ENCODE results near the gene KIAA1328.

Gene KIAA1328

GRCh38 chr18:37230768-37231167, 401.8 kb downstream of the KIAA1328 start:
- DNase-seq, result no peak

DNA sequence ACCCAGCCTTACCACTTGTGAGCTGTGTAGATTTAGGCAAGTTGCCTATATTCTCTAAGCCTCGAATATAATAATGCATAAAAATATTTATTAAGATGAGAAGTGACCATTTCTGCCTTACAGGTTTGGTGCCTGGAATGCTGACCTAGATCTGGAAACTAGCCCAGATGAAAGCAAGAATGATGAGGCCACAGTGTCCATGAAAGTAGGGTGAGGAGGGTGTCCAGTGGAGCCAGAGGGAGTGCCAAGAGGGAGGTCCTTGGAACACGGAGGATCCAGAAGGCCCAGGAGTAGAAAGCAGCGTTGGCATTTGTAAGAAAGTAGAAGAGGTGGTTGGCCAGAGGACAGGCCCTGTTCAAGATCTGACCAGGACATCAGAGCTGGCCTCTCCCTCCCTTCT, 402.3 kb downstream of the KIAA1328 start:
- DNase-seq, result no peak

DNA sequence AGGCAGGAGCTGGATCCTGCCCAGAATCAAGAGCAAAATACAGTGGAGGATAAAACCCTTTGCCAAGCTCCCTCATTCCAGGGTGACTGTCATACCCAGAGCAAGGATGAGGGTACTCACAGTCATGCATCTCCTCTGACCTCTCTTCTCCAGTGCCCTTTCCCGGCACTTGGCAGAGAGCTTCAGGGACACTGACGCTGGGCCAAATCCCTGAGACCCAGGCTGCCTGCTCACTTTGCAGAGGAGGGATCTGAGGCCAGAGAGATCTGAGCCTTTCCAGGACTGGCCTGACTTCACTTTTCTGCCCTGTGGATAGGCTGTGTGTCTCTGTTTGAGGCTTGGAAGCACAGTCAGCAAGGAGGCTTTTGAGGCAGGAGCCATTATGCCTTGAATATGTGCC, 406.7 kb downstream of the KIAA1328 start:
- no peak for DNase-seq

- DNase-seq, result no peak
Measured at GRCh38 chr18:37238282-37239108, 409.6 kb downstream of the KIAA1328 start.

DNA sequence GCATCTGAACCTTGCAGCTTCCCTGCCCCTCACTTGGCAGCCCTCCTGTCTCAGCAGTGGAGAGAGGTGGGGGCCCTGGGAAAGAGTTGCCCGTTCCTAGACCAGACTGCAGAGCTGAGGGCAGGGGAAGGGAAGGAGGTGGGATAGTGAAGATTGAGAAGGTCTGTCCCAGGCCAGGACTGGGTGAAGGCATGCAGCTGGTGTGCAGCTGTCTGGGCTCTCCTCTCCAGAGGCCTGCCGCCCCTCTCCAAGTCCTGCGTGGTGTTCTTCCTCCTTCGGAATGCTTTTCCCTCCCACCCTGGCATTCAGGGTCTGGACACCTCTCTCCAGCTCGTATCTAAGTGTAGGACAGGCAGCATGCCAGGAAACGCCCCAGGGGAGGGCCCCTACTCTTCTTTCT, 413.2 kb downstream of the KIAA1328 start:
- DNase-seq, result no peak

- no peak for DNase-seq
Measured at GRCh38 chr18:37242826-37243560, 414.1 kb downstream of the KIAA1328 start.

DNA sequence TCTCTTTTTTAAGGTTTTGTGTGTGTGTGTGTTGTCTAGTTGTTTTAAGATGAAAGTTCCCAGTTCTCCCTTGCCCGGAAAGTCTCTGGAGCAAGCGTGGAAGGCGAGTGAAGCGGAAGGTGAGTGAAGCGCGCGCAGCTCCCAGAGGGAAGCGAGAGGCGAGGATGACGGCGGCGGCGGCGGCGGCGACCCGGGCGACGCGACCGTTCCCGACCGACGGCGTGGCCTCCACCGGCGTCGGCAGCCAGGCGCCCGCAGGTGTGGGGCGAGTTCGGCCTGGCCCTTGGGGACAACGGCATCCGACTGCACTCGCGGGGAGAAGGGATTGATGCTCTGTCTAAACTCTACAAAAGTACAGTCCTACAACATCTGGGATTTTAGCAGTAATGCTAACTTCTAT, 414.8 kb downstream of the KIAA1328 start:
- DNase-seq, result no peak

DNA sequence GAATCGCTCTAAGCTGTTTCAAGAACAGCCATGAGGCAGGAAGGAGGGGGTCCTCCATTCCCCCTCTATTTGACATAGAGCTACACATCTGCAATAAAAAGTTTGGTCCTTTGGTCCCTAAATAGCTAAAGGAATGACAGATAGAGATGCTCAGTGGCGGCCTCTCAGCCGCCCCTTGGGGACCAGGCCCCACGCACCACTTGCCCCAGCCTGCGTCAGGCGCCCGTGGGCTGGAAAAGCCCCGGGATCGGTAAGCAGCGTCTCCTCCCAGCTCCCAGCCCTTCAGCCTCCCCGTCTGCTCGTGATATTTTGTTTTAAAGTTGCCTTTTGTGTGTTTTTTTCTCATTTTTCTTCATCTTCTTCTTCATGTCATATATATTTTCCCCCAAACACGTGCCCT, 415.7 kb downstream of the KIAA1328 start:
- DNase-seq, result no peak

GRCh38 chr18:37246779-37247340, 417.9 kb downstream of the KIAA1328 start:
- DNase-seq, result no peak

- DNase-seq, result no peak
Measured at GRCh38 chr18:37247497-37248161, 418.7 kb downstream of the KIAA1328 start.

DNA sequence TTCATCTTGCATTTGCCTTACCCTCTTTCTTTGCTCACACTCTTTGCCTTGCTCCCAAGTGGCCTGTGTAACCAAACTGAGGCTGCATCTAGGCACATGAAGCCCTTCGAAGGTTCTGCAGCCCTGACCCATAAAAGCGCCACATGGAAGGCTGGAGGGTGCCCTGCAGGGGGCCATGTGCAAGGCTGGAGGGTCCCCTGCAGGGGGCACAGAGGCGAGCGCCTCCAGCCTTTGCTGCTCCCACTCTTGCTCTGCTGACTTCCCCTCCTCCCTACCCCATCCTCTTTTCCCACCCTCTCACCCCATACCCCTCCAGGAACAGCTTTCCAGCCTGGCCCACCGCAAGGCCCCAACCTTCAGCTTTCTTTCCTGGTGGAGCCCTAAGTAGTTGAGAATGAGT, 419.4 kb downstream of the KIAA1328 start:
- no peak for DNase-seq

GRCh38 chr18:37249171-37249886, 420.4 kb downstream of the KIAA1328 start:
- DNase-seq, result no peak

DNA sequence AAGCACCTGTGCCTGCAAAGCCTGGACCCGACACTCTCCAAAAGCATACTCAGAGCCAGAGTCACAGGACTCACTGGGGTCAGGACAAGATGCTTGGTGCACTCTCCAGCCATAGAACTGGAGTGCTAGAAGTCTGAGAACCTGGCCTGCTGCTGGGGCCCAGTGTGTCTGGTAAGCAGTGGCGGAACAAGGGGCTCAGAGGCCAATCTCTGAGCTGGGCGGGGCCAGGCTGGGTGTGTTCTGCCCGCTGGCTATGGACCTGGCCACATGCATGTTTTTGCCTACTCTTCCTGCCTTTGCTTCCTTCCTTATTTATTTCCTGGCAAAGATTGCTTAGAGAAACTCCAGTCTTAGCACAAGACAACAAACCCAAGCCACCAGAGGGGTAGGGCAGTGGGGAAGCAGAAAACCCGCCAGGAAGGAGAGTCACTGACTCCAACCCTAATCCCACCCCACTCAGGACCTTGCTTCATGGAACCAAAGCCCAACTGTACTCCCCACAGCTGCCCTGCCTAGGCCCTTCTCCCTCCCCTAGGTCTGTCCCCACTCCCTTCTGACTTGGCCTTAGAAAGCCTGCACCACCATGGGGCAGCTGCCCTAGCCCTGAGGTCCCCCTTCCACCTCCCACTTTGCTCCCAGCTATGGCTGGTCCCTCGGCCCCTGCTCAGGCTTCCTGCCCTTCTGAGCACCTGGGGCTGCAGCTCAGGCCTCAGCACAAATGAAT, 421.1 kb downstream of the KIAA1328 start:
- DNase-seq, result no peak

GRCh38 chr18:37251679-37252078, 422.8 kb downstream of the KIAA1328 start:
- DNase-seq, result no peak

GRCh38 chr18:37252342-37252741, 423.4 kb downstream of the KIAA1328 start:
- no peak for DNase-seq

DNA sequence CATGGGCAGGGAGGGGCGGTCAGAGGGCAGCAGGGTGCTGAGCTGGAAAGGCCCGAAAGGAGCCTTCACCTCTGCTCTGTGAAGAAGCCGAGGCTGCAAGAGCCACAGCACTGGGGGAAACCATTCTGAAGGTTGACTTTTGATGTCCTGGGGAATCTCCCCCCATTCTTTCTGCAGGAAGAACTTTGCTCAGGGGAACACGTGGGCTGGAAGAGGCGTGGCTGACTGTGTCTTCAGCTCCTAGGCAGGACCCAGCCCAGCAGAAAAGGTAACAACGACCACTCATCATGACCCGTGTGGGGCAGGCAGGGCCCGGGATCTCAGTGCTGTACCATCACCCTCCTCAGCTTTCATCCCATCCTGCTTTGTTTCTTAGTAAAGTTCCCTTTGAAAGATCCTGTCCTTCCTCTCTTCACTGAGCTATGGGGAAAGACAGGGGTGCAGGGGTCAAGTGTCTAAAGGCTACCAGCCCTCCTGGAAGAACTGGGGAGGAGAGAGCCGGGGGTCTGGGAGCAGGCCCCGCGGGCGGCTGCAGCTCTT, 424.0 kb downstream of the KIAA1328 start:
- DNase-seq, result no peak

GRCh38 chr18:37253394-37254235, 424.7 kb downstream of the KIAA1328 start:
- DNase-seq, result no peak

GRCh38 chr18:37254236-37254754, 425.4 kb downstream of the KIAA1328 start:
- no peak for DNase-seq

- no peak for DNase-seq
Measured at GRCh38 chr18:37254973-37255372, 426.0 kb downstream of the KIAA1328 start.

GRCh38 chr18:37258131-37258530, 429.2 kb downstream of the KIAA1328 start:
- DNase-seq, result no peak

GRCh38 chr18:37258819-37259218, 429.9 kb downstream of the KIAA1328 start:
- DNase-seq, result no peak

All from 8988T (cell line).